GM23338 (cell line): ENCODE measurements around the gene MYO1E. TPM values are rescaled to one million over a fixed set of nuclear protein-coding genes. Genes with fewer than 3 reads are reported as not detected.

ENCODE experiments used
- ATAC-seq: fragments of 200-7000 bp; cut with Tn5 transposase; 3 replicates; pipeline ENCODE4 v1.9.1; 2020
- DNase-seq: peaks from one replicate; pipeline ENCODE4 v3.0.0-alpha.2; 2015; ENCODE audit warnings: low spot score
- H2AFZ ChIP-seq: fragments of 200-600 bp; sonication (generic); 2 replicates; pipeline ENCODE4 v1.8.0; 2016; ENCODE audit warnings: antibody characterized with exemption, mild to moderate bottlenecking, moderate library complexity
- H3F3A ChIP-seq: fragments of 200-600 bp; sonication (generic); replicated peaks from 2 replicates; pipeline ENCODE4 v1.8.0; 2017; ENCODE audit warnings: antibody characterized with exemption, mixed run types, low read depth
- H3K27ac ChIP-seq: fragments of 200-600 bp; sonication (generic); 2 replicates; pipeline ENCODE4 v1.6.1; 2016; ENCODE audit warnings: low read depth
- H3K27me3 ChIP-seq: fragments of 200-600 bp; sonication (generic); 2 replicates; pipeline ENCODE4 v1.8.0; 2016; ENCODE audit warnings: mild to moderate bottlenecking, mixed run types, moderate library complexity; ENCODE audit not compliant: insufficient read depth
- H3K36me3 ChIP-seq: fragments of 200-600 bp; sonication (generic); 2 replicates; pipeline ENCODE4 v1.8.0; 2016; ENCODE audit warnings: mild to moderate bottlenecking; ENCODE audit not compliant: insufficient read depth
- H3K4me1 ChIP-seq: fragments of 200-600 bp; sonication (generic); 2 replicates; pipeline ENCODE4 v1.8.0; 2016; ENCODE audit warnings: mild to moderate bottlenecking, moderate library complexity; ENCODE audit not compliant: insufficient read depth
- H3K4me2 ChIP-seq: fragments of 200-600 bp; sonication (generic); 2 replicates; pipeline ENCODE4 v1.7.1; 2017; ENCODE audit warnings: mixed run types
- H3K4me3 ChIP-seq: fragments of 200-600 bp; sonication (generic); 2 replicates; pipeline ENCODE4 v1.6.1; 2016; ENCODE audit warnings: mixed run types
- H3K79me2 ChIP-seq: fragments of 200-600 bp; sonication (generic); replicated peaks from 2 replicates; pipeline ENCODE4 v1.8.0; 2017; ENCODE audit warnings: mild to moderate bottlenecking; ENCODE audit not compliant: insufficient read depth
- H3K9me2 ChIP-seq: fragments of 200-600 bp; sonication (generic); 2 replicates; pipeline ENCODE4 v1.8.0; 2017; ENCODE audit not compliant: insufficient read depth
- H4K20me1 ChIP-seq: fragments of 200-600 bp; sonication (generic); replicated peaks from 2 replicates; pipeline ENCODE4 v1.8.0; 2017; ENCODE audit warnings: mild to moderate bottlenecking; ENCODE audit not compliant: insufficient read depth
- H3K27ac Mint-ChIP-seq: 2 replicates; pipeline ENCODE4 v1.8.0; 2020; ENCODE audit warnings: inconsistent platforms, mild to moderate bottlenecking, moderate library complexity, mixed read lengths
- H3K27me3 Mint-ChIP-seq: 3 replicates; pipeline ENCODE4 v1.8.0; 2022; ENCODE audit warnings: low read depth, mild to moderate bottlenecking, moderate library complexity, mixed read lengths, inconsistent platforms; ENCODE audit not compliant: insufficient read depth, poor library complexity
- H3K36me3 Mint-ChIP-seq: 3 replicates; pipeline ENCODE4 v1.8.0; 2021; ENCODE audit warnings: low read depth, mild to moderate bottlenecking, inconsistent platforms, moderate library complexity, mixed read lengths
- H3K4me1 Mint-ChIP-seq: 3 replicates; pipeline ENCODE4 v1.8.0; 2020; ENCODE audit warnings: mild to moderate bottlenecking, inconsistent platforms, mixed read lengths
- H3K4me3 Mint-ChIP-seq: 3 replicates; pipeline ENCODE4 v1.8.0; 2021; ENCODE audit warnings: moderate library complexity, mild to moderate bottlenecking, inconsistent platforms, mixed read lengths
- H3K9me3 Mint-ChIP-seq: 3 replicates; pipeline ENCODE4 v1.8.0; 2020; ENCODE audit warnings: moderate library complexity, mild to moderate bottlenecking, inconsistent platforms, mixed read lengths
- CREB1 ChIP-seq: fragments of 250-450 bp; sonication (Bioruptor Pico); IDR thresholded peaks from 2 replicates; pipeline ENCODE4 v1.5.0; 2020; ENCODE audit warnings: low read depth, mild to moderate bottlenecking, moderate library complexity
- EZH2phosphoT487 ChIP-seq: fragments of 200-600 bp; sonication (generic); IDR thresholded peaks from one replicate; pipeline ENCODE4 v1.8.1; 2018; ENCODE audit warnings: antibody characterized with exemption; ENCODE audit not compliant: unreplicated experiment
- NANOG ChIP-seq: IDR thresholded peaks from 2 replicates; pipeline ENCODE4 v1.6.1; 2016; ENCODE audit warnings: antibody characterized with exemption, borderline replicate concordance
- POLR2AphosphoS5 ChIP-seq: IDR thresholded peaks from 2 replicates; pipeline ENCODE4 v1.6.1; 2016; ENCODE audit warnings: antibody characterized with exemption, low read depth
- STAT1 ChIP-seq: IDR thresholded peaks from one replicate; pipeline ENCODE4 v1.6.1; 2016; ENCODE audit warnings: antibody characterized with exemption; ENCODE audit not compliant: unreplicated experiment
- ZNF114 ChIP-seq: fragments of 250-450 bp; sonication (Bioruptor Pico); IDR thresholded peaks from 2 replicates; pipeline ENCODE4 v1.5.0; 2020; ENCODE audit warnings: mild to moderate bottlenecking, moderate library complexity
- ZNF331 ChIP-seq: fragments of 250-450 bp; sonication (Bioruptor Pico); IDR thresholded peaks from 2 replicates; pipeline ENCODE4 v1.5.0; 2020; ENCODE audit warnings: low read depth, mild to moderate bottlenecking, moderate library complexity
- polyA plus RNA-seq: library from polyadenylated mRNA; unstranded; fragments of >200 nt; fragmentation: Nextera tagmentation; extraction: Ambion mirVana; gene quantifications from 2 replicates; pipeline ENCODE4 v1.2.1, GENCODE V29; 2016
- total RNA-seq: library from RNA; depleted of rRNA; stranded (reverse); fragments of >200 nt; shearing (Covaris generic); gene quantifications from 2 replicates; pipeline ENCODE4 v1.2.3, GENCODE V29; 2014
- TF ChIP-seq, protein P1 (sequence below): IDR thresholded peaks from 2 replicates; pipeline ENCODE4 v1.6.1; 2016; ENCODE audit warnings: antibody characterized with exemption
- TF ChIP-seq, protein P2 (sequence below), 2 experiments: fragments of 200-600 bp in 1 of 2; sonication (generic) in 1 of 2; conservative IDR thresholded peaks; 2 replicates each; pipeline versions ENCODE4 v1.5.1 to v1.6.1; 2016 to 2017; ENCODE audit warnings: antibody characterized with exemption in 2 of 2, low read depth in 2 of 2, mild to moderate bottlenecking in 2 of 2, moderate library complexity in 1 of 2
- TF ChIP-seq, protein P3 (sequence below): fragments of 250-450 bp; sonication (Bioruptor Pico); IDR thresholded peaks from 2 replicates; pipeline ENCODE4 v1.5.0; 2020; ENCODE audit warnings: mild to moderate bottlenecking, moderate library complexity
- TF ChIP-seq, protein P4 (sequence below): IDR thresholded peaks from one replicate; pipeline ENCODE4 v1.6.1; 2018; ENCODE audit warnings: antibody characterized with exemption; ENCODE audit not compliant: unreplicated experiment

MYO1E gene
- total and polyA plus RNA-seq, 2 experiments from 2014 or later, result 68.3 to 131 TPM

DNA sequence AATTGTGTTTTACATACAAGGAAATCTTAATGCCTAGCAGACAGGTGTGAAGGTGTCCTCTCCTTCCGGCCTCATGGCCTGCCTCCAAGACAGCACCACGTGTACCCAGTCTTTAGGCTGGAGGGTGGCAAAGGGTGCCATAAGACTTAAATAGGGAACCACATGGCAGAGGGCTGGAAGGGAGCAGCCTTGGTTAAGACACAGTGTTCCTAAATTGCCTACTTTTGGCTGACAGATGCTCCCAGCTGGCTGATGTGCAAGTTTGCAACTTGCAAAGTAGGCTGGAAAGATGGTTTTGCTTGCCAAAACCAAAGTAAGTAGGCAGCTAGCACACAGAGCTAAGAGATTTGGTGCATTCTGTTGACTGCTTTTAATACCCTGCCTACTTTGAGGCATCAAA lies 222.5 kb downstream of the MYO1E start:
- Histone ChIP-seq H3K4me3 (no peak overlapping the region), H3K9me2 (no peaks in the 10 kb centered on the region), H3K36me3 (peaks cover 18% of the 10 kb centered on the region), H3K4me1 (peaks cover 24% of the 10 kb centered on the region), H2AFZ (no peak overlapping the region), H4K20me1 (no peaks in the 10 kb centered on the region; the same call in 1 of the 2 replicates), H3K4me2 (no peak overlapping the region), H3K79me2 (no peaks in the 10 kb centered on the region), H3K27ac (no peak overlapping the region), H3F3A (no peaks in the 10 kb centered on the region), H3K27me3 (no peaks in the 10 kb centered on the region)
- TF ChIP-seq, protein P1, sequence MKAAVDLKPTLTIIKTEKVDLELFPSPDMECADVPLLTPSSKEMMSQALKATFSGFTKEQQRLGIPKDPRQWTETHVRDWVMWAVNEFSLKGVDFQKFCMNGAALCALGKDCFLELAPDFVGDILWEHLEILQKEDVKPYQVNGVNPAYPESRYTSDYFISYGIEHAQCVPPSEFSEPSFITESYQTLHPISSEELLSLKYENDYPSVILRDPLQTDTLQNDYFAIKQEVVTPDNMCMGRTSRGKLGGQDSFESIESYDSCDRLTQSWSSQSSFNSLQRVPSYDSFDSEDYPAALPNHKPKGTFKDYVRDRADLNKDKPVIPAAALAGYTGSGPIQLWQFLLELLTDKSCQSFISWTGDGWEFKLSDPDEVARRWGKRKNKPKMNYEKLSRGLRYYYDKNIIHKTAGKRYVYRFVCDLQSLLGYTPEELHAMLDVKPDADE, result no peak
- TF ChIP-seq CREB1 (CRISPR knock-in tag), result no peak
- TF ChIP-seq, protein P2, sequence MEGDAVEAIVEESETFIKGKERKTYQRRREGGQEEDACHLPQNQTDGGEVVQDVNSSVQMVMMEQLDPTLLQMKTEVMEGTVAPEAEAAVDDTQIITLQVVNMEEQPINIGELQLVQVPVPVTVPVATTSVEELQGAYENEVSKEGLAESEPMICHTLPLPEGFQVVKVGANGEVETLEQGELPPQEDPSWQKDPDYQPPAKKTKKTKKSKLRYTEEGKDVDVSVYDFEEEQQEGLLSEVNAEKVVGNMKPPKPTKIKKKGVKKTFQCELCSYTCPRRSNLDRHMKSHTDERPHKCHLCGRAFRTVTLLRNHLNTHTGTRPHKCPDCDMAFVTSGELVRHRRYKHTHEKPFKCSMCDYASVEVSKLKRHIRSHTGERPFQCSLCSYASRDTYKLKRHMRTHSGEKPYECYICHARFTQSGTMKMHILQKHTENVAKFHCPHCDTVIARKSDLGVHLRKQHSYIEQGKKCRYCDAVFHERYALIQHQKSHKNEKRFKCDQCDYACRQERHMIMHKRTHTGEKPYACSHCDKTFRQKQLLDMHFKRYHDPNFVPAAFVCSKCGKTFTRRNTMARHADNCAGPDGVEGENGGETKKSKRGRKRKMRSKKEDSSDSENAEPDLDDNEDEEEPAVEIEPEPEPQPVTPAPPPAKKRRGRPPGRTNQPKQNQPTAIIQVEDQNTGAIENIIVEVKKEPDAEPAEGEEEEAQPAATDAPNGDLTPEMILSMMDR (conservative IDR thresholded peaks at IDR 0.05; ENCODE audit: low read depth in 2 of 2), result no peak
- TF ChIP-seq STAT1, result no peak
- no peak for TF ChIP-seq POLR2AphosphoS5
- TF ChIP-seq, protein P3, sequence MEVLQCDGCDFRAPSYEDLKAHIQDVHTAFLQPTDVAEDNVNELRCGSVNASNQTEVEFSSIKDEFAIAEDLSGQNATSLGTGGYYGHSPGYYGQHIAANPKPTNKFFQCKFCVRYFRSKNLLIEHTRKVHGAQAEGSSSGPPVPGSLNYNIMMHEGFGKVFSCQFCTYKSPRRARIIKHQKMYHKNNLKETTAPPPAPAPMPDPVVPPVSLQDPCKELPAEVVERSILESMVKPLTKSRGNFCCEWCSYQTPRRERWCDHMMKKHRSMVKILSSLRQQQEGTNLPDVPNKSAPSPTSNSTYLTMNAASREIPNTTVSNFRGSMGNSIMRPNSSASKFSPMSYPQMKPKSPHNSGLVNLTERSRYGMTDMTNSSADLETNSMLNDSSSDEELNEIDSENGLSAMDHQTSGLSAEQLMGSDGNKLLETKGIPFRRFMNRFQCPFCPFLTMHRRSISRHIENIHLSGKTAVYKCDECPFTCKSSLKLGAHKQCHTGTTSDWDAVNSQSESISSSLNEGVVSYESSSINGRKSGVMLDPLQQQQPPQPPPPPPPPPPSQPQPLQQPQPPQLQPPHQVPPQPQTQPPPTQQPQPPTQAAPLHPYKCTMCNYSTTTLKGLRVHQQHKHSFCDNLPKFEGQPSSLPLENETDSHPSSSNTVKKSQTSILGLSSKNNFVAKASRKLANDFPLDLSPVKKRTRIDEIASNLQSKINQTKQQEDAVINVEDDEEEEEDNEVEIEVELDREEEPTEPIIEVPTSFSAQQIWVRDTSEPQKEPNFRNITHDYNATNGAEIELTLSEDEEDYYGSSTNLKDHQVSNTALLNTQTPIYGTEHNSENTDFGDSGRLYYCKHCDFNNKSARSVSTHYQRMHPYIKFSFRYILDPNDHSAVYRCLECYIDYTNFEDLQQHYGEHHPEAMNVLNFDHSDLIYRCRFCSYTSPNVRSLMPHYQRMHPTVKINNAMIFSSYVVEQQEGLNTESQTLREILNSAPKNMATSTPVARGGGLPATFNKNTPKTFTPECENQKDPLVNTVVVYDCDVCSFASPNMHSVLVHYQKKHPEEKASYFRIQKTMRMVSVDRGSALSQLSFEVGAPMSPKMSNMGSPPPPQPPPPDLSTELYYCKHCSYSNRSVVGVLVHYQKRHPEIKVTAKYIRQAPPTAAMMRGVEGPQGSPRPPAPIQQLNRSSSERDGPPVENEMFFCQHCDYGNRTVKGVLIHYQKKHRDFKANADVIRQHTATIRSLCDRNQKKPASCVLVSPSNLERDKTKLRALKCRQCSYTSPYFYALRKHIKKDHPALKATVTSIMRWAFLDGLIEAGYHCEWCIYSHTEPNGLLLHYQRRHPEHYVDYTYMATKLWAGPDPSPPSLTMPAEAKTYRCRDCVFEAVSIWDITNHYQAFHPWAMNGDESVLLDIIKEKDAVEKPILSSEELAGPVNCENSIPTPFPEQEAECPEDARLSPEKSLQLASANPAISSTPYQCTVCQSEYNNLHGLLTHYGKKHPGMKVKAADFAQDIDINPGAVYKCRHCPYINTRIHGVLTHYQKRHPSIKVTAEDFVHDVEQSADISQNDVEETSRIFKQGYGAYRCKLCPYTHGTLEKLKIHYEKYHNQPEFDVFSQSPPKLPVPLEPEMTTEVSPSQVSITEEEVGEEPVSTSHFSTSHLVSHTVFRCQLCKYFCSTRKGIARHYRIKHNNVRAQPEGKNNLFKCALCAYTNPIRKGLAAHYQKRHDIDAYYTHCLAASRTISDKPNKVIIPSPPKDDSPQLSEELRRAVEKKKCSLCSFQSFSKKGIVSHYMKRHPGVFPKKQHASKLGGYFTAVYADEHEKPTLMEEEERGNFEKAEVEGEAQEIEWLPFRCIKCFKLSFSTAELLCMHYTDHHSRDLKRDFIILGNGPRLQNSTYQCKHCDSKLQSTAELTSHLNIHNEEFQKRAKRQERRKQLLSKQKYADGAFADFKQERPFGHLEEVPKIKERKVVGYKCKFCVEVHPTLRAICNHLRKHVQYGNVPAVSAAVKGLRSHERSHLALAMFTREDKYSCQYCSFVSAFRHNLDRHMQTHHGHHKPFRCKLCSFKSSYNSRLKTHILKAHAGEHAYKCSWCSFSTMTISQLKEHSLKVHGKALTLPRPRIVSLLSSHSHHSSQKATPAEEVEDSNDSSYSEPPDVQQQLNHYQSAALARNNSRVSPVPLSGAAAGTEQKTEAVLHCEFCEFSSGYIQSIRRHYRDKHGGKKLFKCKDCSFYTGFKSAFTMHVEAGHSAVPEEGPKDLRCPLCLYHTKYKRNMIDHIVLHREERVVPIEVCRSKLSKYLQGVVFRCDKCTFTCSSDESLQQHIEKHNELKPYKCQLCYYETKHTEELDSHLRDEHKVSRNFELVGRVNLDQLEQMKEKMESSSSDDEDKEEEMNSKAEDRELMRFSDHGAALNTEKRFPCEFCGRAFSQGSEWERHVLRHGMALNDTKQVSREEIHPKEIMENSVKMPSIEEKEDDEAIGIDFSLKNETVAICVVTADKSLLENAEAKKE, result no peak
- TF ChIP-seq, protein P4, sequence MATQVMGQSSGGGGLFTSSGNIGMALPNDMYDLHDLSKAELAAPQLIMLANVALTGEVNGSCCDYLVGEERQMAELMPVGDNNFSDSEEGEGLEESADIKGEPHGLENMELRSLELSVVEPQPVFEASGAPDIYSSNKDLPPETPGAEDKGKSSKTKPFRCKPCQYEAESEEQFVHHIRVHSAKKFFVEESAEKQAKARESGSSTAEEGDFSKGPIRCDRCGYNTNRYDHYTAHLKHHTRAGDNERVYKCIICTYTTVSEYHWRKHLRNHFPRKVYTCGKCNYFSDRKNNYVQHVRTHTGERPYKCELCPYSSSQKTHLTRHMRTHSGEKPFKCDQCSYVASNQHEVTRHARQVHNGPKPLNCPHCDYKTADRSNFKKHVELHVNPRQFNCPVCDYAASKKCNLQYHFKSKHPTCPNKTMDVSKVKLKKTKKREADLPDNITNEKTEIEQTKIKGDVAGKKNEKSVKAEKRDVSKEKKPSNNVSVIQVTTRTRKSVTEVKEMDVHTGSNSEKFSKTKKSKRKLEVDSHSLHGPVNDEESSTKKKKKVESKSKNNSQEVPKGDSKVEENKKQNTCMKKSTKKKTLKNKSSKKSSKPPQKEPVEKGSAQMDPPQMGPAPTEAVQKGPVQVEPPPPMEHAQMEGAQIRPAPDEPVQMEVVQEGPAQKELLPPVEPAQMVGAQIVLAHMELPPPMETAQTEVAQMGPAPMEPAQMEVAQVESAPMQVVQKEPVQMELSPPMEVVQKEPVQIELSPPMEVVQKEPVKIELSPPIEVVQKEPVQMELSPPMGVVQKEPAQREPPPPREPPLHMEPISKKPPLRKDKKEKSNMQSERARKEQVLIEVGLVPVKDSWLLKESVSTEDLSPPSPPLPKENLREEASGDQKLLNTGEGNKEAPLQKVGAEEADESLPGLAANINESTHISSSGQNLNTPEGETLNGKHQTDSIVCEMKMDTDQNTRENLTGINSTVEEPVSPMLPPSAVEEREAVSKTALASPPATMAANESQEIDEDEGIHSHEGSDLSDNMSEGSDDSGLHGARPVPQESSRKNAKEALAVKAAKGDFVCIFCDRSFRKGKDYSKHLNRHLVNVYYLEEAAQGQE, result no peak
- no peak for TF ChIP-seq NANOG
- no peak for TF ChIP-seq EZH2phosphoT487
- TF ChIP-seq ZNF114 (CRISPR knock-in tag), result no peak
- TF ChIP-seq ZNF331 (CRISPR knock-in tag), result no peak
- Mint-ChIP-seq H3K27me3 (peaks cover 13% of the 10 kb centered on the region), H3K27ac (no peak overlapping the region), H3K4me3 (no peak overlapping the region), H3K9me3 (no peaks in the 10 kb centered on the region), H3K4me1 (peaks cover 26% of the 10 kb centered on the region), H3K36me3 (peaks cover 48% of the 10 kb centered on the region)
- ATAC-seq (no peak), DNase-seq (no peak)
